Activated effector memory CD4-positive, alpha-beta T cell treated with anti-CD3 and anti-CD28 coated beads, Interleukin-2, amount 50 U/mL, for 16 hours (primary cell): Measurements from ENCODE around the gene CTSO.
"Not testable (repeated sequence)": the region's sequence is repeated elsewhere in the genome, so short reads cannot be mapped to it uniquely, and the experiment has no call there.

Experiments used
- DNase-seq: peaks from one replicate; pipeline ENCODE4 v3.0.0-alpha.2; 2020

CTSO gene

DNA sequence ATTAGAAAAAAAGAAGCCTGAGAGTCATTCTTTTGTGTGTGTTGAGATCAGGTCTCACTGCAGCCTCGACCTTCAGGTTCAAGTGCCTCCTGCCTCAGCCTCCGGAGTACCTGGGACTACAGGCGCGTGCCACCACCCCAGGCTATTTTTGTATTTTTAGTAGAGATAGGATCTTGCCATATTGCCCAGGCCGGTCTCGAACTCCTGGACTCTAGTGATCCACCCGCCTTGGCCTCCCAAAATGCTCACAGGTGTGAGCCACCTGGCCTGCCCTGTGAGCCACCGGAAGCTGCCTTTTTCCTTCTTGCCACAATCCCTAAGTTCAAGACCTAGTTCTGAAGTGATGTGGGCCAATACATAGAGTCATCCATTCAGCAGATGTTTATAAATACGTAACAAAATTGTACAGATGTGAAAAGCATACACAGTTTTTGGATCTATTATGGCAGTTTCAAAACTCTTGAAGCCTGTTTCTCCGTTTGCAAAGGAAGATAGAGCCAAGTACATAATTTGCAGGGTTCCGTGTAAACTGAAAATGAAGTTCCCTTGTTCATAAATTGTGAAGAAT is 536 bp upstream of the CTSO start:
- DNase-seq: peak; percentile 63

DNA sequence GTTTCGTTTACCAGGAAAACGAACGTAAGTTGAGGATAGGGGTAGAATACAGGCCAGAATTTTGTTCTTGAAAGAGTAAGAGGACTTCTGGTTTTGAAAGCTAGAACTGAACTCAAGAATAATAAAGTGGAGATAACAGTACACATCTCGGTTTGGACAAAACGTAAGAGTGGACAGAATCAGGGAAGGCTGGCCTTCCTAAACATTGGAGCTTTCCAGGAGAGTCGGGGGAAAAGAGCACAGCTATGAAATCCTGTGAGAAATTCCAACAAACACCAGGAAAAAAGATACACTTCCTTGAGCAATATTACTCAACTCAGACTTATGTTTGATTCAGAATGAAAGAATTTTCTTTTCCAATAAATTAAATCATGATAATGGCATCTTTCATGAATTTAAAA is 1.2 kb downstream of the CTSO start:
- DNase-seq: no peak

DNA sequence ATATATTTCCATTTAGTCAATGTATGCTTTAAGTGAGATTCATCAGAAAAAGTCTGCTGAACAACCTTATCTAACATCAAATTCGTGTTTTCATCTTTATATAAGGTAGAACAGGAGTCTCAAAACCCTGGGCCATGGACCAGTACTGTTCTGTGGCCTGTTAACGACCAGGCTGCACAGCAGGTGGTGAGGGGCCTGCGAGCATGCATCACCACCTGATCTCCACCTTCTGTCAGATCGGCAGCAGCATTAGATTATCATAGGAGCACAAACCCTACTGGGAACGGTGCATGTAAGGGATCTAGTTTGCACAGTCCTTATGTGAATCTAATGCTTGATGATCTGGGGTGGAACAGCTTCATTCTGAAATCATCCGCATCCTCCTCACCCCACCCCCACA is 3.2 kb downstream of the CTSO start:
- no peak for DNase-seq

DNA sequence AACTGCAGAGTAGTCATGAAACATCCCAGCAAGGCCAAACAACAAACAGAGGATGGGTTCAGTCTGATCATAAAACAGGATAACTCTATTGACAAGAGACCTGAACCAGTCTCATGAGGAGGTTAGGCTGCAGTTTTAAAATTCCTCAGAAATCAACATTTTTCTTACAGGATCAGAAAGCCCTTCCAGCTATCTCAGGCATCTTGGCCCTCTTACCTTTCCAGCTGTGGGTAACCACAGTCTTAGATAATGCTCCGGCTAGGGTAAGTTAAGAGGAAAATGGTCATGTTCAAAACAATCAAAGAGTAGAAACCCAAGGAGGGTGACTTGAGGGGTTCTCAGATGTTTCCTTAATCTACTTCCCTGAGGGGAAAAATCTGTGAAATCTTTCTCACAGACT is 5.1 kb downstream of the CTSO start:
- no peak for DNase-seq

DNA sequence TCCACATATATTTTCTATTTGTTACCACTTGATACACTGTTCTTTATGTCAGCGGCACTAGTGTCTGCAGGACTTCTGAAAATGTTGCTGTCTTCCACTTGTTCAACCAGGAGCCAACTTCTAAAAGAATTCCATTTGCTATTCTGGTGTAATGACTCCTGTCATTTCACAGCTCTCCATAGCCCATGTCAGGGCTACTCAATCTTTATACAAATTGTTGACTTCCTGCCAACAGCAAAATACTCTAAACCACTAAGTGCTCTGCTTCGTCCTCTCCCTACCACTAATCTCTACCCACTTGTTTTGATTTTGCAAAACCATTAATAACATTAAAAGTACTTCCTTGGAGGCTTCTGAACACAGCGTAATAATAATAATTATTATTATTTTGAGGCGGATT is 7.2 kb downstream of the CTSO start:
- DNase-seq: no peak

DNA sequence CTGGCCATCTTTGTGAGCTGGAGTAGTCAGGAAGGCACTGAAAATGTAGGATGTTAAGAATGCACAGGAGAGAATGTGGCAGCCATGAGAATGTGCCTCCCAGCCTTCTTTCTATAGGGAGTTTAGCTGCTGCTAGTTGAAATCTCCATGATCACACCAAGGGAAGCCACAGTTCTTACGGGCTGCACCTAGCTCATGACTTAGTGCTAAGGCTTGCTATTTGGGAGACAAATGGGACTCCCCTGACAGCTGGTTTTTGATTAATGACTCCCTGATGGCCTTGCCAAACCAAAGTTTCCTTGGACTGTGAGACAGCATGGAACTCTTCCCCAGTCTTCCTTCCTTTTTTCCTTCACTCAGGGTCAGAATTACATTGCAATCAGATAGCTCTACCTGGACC is 9.2 kb downstream of the CTSO start:
- no peak for DNase-seq

DNA sequence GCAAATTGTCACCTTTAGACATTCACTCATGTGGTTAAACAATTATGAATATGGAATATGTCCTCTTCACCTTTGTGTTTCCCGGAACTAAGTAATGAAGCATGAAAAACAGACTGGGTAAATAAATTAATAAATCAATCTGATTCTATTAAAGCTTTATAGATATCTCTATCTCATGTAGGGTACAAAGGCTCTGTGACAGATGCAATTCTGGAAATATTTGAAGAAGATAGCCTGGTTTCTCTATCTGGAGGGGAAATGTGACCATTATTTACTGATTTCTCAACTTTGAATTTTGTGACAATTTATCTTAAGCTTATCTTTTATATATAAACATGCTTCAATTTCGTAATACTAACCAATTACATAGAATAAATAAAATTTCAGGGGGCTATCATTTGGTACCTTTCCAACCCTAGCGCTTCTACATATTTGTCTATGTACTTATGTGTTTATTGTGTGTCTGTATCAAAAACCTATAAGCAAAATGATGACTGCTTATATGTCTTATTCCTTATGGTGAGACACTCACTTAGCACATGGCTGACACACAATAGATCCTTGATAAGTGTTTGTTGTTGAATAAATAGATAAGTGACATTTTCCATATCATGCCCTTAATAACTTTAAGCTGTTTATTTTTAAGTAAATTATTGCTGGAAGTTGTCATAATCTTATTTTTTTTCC is 9.9 kb downstream of the CTSO start:
- DNase-seq: no peak

DNA sequence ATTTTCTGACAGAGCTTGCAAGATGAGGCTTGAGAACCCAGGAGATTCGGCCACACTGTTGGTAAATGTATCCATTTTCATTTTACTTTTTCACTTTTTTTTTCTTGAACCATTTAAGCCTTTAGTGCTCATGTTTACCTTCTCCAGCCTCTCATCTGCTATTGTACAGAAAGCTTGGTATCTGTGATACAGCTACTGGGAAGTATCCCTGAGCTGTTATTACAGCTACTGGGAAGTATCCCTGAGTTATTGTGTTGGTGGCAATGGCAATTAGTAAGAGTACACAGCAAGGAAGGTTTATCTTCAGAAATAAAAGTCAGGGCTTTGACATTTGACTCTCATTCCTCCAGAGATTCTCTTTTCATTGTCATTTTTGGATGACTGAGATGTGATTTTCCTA is 11.8 kb downstream of the CTSO start:
- DNase-seq: no peak

DNA sequence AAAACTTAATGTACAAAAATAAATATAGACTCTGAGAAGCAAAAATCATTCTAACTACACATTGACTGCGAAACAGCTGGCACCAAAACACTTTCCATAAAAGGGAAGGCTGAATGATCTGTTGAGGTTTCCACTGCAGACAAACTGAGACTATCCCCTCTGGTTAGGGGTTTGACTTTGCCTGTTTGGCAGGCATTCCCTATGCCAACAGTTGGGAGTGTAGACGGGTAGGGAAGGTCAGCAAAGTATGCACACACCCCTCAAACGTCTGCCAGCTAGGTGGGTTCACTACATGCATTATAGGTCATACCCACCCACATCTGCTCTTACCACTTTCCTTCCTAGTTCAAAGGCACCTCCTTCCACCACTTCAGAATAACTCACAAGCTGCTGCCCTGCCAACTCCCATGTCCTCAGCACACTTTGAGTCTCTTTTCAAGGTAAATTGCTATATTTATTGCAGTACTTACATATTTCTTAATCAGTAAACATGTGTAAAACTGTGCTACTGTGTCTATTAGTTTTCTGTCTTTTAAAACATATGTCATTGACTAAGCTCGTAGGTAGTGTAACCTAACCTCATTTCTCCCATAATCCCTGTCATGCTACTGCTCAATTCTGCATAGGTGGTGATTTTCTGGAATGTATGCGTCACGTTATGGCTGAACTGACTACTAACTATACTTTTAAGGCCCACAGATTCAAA is 12.4 kb downstream of the CTSO start:
- DNase-seq: no peak

DNA sequence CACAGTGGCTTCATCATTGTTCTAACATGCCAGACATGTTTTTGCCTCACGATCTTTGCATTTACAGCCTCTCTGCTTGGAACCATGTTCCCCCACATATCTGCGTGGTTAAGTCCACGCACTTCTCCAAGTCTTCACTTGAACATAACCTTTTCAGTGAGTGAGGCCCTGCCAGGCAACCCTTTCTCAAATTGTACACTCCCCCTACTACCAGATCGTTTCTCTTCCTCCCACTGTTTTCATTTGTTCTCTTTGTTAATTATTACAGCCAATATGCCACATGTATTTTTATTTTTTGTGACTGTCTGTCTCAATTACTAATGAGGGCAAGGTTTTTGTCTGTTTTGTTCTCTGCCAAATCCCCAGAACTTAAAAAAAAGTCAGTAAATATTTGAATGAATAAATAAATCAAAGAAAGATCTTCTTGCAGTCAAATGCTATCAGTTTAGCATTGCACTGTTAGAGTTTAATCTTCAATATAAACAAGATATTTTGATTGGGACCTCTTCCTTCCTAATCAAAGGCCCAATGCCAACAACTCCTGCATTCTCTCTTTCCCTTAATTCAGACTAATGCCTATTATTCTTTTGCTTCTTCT is 18.2 kb downstream of the CTSO start:
- DNase-seq: no peak

DNA sequence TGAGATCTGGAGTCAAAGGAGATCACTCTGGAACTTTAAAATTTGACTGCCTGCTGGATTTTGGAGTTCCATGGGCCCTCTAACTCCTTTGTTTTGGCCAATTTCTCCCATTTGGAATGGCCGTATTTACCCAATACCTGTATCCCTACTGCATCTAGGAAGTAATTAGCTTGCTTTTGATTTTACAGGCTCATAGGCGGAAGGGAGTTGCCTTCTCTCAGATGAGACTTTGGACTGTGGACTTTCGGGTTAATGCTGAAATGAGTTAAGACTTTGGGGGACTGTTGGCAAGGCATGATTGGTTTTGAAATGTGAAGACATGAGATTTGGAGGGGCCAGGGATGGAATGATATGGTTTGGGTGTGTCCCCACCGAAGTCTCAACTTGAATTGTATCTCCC is 19.0 kb downstream of the CTSO start:
- not testable (repeated sequence) for DNase-seq

DNA sequence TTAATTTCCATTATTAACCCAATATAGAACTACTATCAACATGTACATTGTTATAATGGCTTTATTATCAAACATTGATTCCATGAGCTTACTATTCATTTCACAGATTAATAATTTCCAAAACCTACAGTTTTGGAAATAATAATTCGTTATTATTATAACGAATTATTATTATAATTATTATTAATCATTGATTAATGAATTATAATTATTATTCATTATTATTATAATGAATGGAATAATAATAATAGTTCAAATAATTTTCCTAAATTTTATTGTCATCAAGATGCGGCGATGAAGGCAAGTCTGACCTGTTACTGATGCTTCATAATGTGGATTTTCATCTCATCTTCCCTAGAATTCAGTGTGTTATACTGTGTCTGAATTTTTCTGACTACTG is 22.0 kb downstream of the CTSO start:
- DNase-seq: no peak

DNA sequence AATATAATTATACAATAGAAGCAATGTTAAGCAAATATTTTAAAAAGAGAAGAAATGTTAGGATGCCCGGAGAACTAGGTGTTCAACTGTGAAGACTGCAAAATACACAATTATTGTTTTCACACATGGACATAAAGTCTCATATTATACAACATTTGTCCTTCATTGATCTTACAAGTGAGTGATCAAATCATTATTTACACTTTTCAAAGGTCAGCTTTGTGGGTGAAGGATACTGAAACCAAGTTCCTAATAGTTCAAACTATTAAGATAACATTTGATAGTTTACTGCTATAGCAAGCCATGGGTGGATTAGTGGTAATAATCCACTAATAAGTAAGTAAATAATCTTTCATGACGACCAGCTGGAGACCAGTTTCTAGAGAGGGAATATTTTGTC is 23.3 kb downstream of the CTSO start:
- DNase-seq: no peak

DNA sequence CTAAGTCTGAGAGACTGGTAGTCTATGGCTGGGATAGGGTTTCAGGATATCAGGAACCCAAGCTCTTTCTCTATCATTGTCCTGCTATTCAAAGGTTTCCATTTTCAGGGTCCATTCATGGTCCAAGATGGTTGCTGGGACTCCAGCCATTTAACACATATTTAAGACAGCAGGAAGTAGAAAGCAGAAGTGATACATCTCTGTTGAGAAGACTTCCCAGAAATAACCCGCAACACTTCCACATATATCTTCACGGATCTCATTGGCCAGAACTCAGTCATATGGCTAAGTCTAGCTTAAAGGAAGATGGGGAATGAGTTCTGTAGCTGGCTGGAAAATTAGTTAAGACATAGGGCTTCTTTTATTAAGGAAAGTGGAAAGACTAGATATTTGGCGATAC is 23.8 kb downstream of the CTSO start:
- DNase-seq: no peak

DNA sequence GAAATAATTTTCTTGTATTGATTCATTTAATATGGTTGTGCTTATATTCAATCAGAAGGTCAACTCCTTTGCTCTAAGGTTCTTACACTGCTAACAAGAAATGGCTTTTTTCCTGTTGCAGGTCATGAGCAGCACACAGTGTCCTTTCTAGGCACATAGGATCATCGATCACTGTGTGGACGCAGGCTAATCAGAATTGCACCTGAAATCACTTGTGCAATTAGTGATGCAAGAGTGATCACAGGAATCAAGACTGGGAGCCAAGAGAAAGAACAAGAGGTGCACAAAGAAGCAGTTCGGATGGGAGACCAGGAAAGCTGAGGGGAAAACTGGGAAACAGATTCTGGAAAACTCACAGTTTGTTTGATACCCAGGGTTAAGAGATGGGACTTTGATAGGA is 29.0 kb downstream of the CTSO start:
- no peak for DNase-seq

DNA sequence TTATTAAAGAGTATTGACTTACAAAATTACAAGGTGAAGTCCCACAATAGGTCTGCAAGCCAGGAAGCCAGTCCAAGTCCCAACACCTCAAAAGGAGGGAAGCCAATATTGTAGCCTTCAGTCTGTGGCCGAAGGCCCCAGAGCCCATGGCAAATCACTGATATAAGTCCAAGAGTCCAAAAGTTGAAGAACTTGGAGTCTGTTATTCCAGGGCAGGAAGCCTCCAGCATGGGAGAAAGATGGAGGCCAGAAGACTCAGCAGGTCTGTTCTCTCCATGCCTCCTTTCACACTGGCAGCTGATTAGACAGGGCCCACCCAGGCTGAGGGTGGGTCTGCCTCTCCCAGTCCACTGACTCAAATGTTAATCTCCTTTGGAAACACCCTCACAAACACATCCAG is 32.1 kb downstream of the CTSO start:
- DNase-seq: no peak

DNA sequence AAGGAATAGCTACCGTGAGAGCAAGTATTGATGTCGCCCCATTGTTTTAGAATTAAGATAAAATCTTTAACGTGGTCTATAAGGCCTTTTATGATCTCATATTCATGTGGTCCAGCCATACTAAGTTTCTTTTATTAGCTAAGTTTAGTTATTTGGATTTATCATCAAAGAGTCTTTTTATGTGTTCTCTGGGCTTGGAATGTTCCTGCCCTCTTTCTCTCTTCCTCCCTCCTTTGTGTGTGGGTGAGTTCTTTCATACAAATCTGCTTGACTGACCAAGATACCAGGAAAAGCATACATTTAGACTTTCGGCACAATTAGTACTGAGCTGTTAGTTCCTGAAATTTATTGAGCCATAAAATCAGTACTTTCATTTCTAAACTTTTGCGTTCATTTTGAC is 38.9 kb downstream of the CTSO start:
- DNase-seq: no peak

DNA sequence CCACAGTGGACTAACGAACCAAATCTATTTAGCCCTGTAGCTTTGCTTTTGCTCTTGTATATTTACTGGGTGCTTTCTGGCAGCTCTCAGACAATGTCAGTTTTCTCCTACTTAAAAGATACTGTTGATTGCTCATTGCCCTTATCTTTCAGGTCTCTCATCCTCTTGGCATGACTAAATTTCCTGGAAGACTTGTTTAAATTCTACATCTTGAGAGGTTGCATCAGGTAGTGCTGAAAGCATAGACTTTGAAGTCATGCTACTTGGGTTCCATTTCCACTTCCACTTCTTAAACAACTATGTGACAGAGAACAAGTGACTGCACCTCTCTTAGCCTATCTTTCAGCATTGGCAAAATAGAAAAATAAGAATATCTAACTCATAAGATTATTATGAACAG is 41.8 kb downstream of the CTSO start:
- DNase-seq: no peak

DNA sequence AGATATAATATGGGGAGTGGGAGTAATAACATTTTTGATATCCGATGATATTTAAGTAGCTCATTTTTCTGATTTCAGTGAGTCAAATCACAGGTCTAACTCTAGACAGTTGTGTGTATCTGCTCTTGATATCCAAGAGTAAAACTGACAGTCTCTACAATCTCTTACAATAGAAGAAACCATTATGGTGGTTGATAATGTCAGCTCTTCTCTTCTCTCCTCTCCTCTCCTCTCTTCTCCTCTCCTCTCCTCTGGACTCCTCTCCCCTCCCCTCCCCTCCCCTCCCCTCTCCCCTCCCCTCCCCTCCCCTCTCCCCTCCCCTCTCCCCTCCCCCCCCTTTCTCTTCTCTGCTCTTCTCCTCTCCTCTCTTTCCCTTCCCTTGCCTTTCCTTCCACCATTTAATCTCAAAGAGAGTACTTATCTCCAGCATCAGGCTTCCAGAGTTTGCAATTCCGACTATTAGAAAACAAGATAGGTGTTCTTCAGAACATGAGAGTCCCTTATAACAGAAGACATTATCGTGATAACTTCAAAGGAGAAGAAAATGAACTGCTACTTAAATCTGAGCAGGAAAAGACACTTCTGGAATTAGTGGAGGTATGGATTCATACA is 43.9 kb downstream of the CTSO start:
- DNase-seq: no peak

DNA sequence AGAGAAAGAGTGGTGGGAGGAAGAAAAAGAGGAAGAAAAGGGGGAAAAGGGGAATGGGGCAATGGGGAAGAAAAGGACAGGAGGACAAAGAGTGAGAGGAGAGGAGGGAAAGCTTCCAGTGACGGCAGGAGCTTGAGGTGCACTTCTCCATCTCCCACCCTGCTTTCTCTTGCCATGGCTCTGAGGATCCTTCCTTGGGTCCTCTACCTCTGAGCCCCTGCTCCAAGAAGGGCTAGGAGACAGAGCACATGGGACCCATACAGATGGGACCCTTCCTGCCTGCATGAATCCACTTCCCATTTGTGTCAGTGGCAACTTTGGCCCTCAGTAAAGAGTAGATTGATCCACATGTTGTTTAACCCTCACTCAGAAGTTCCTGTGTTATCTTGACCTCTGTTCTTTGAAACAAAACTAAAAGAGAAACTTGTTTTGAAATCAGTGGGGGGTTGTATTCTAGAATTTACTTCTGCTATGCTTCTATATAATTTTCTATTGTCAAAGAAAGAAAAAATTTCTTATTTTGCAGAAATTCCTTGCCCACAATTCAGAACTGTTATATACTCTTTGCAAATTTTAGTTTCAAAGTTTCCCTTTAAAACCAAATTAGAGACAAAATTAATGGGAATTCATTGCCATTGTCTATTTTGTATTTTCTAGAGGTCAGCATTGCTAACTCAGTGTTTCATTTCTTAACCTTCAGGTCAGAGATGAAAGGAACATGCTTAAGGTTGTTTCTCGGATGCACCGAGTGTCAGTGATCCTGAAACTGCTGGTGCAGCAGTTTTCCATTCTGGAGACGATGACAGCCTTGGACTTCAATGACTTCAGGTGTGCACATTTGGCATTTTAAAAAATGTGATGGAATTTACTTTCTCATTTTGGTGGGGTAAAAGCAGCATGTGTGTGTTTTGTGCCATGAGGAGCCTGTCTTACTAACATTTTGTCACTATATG is 45.2 kb downstream of the CTSO start:
- DNase-seq: no peak

DNA sequence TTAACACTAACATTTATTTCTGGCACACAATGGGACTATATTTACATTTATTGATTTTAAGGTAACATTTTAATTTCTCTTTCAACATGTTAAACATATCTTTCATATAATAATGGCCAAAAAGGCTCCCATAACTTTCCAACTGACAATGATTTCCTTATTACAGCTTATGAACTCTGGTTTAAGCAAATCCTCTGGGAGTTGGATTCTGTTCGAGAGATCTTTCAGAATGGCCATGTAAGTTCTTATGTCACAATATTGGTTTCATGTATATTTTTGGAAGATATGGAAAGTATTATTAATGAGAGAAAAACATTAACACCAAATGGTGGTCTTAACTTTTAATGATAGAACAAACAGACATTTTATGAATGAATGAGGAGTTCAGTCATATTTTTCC is 46.1 kb downstream of the CTSO start:
- DNase-seq: no peak

DNA sequence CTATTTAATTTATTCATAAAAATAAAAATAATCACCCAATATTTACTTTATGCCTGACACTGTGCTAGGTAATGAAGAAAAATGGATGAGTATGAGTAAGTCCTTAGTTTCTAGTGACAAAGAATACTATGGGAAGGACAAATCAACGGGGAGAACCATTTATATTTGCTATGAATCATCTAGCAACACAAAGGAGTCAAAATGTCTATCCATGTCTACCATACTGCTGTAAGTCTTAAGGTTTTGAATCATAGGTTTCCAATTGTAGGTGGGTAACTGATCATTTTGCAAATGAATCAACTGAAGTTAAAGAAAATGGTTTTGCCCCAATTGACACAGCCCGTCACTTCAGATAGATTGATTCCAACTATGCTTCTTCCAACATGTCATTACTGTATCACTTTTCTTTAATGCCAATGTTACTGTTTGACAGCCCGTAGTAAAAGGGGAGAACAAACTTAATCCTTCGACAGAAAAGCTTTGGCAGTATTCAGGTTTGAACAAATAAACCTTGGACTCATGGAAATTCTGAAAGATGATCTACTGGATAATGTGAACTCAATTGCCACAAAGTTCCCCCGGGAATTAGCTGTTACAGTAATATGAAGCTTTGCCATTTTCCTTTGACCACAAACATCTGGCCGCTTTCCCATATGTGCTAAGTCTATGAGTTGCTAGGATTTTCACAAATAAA is 47.0 kb downstream of the CTSO start:
- DNase-seq: no peak
